Naive thymus-derived CD8-positive, alpha-beta T cell (primary cell): Measurements from ENCODE around the gene RPS10. TPM values are rescaled to one million over a fixed set of nuclear protein-coding genes. Genes with fewer than 3 reads are reported as not detected.
"Not testable (repeated sequence)": the region's sequence is repeated elsewhere in the genome, so short reads cannot be mapped to it uniquely, and the experiment has no call there.

ENCODE experiments used
- ATAC-seq, 2 donors: fragments of 150-1000 bp; cut with Tn5 transposase in 1 of 2; sonication (Bioruptor Pico), chemical (Tn5 transposase) in 1 of 2; 1 replicate in 1 of 2; 2 replicates in 1 of 2; pipeline ENCODE4 v1.10.0; 2021; ENCODE audit warnings: mild to moderate bottlenecking in 2 of 2, moderate library complexity in 2 of 2
- POLR2A ChIA-PET: fragments of 350-600 bp; sonication (Branson Sonifier 250); formaldehyde crosslinking; loops from one replicate; lab custom pipeline; 2021; ENCODE audit warnings: antibody characterized with exemption; lab: Charles Lee
- DNase-seq, 10 donors: peaks; one replicate each; pipeline versions ENCODE4 v3.0.0 to v3.0.0-alpha.2; 2020 to 2022
- H3K27ac Mint-ChIP-seq, 10 donors: one replicate each; pipeline ENCODE4 v1.8.0; 2020 to 2022; ENCODE audit warnings: mild to moderate bottlenecking in 10 of 10, mixed read lengths in 10 of 10, moderate library complexity in 4 of 10, inconsistent platforms in 1 of 10
- H3K27me3 Mint-ChIP-seq, 5 donors: one replicate each; pipeline ENCODE4 v1.8.0; 2021 to 2022; ENCODE audit warnings: mixed read lengths in 5 of 5
- H3K36me3 Mint-ChIP-seq, 3 donors: one replicate each; pipeline ENCODE4 v1.8.0; 2020 to 2022; ENCODE audit warnings: mixed read lengths in 3 of 3, mild to moderate bottlenecking in 2 of 3, inconsistent platforms in 1 of 3
- H3K4me1 Mint-ChIP-seq, 4 donors: one replicate each; pipeline ENCODE4 v1.8.0; 2021 to 2022; ENCODE audit warnings: mixed read lengths in 4 of 4
- H3K4me3 Mint-ChIP-seq, 10 donors: one replicate each; pipeline ENCODE4 v1.8.0; 2020 to 2022; ENCODE audit warnings: mild to moderate bottlenecking in 10 of 10, mixed read lengths in 10 of 10, moderate library complexity in 6 of 10, inconsistent platforms in 1 of 10
- H3K9me3 Mint-ChIP-seq, 9 donors: one replicate each; pipeline ENCODE4 v1.8.0; 2020 to 2022; ENCODE audit warnings: mixed read lengths in 9 of 9, mild to moderate bottlenecking in 3 of 9, inconsistent platforms in 1 of 9, moderate library complexity in 1 of 9
- polyA plus RNA-seq, 3 donors: library from polyadenylated mRNA; unstranded; fragments of 300-500 nt; fragmentation: Illumina TruSeq; gene quantifications; one replicate each; pipeline ENCODE4 v1.2.3, GENCODE V29; 2021
- total RNA-seq, 8 experiments: library from RNA in 2 of 8; stranded (reverse) in 2 of 8; gene quantifications; one replicate each; pipeline ENCODE4 v1.2.3 and lab custom pipeline; 2021 to 2026

RPS10 gene
- total and polyA plus RNA-seq, 5 experiments from 2014 or later: 2,314 to 2,962 (median 2,574) TPM

DNA sequence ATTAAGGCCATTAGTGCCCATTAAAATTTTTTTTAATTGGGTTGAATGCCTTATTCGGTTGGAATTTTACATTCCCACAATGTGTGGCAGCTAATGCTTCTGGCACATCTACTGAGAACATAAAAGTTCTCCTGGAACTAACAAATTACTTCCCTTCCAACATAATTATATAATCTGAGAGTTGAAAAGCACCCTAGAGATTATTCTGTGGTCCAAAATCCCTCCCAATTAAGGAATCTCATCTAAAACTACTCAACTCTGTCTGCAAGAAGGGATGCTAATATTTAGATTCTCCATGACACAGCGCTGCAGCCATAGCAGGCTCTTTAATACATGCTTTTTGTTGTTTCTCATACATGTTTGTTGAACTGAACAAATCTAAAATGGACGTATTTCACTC lies 37.4 kb downstream of the RPS10 start:
- DNase-seq (no peak), ATAC-seq (no peak)
- peaks cover 13 to 48% (median 44%) of the 10 kb centered on the region in 4 donors for H3K4me1 Mint-ChIP-seq
- no peak overlapping the region for H3K4me3 Mint-ChIP-seq
- no peak overlapping the region for H3K27ac Mint-ChIP-seq
- peaks cover 0 to 2% (median 0%) of the 10 kb centered on the region in 3 donors for H3K36me3 Mint-ChIP-seq
- H3K27me3 Mint-ChIP-seq: no peaks in the 10 kb centered on the region
- POLR2A ChIA-PET: no interaction called here
- no peaks in the 10 kb centered on the region for H3K9me3 Mint-ChIP-seq

DNA sequence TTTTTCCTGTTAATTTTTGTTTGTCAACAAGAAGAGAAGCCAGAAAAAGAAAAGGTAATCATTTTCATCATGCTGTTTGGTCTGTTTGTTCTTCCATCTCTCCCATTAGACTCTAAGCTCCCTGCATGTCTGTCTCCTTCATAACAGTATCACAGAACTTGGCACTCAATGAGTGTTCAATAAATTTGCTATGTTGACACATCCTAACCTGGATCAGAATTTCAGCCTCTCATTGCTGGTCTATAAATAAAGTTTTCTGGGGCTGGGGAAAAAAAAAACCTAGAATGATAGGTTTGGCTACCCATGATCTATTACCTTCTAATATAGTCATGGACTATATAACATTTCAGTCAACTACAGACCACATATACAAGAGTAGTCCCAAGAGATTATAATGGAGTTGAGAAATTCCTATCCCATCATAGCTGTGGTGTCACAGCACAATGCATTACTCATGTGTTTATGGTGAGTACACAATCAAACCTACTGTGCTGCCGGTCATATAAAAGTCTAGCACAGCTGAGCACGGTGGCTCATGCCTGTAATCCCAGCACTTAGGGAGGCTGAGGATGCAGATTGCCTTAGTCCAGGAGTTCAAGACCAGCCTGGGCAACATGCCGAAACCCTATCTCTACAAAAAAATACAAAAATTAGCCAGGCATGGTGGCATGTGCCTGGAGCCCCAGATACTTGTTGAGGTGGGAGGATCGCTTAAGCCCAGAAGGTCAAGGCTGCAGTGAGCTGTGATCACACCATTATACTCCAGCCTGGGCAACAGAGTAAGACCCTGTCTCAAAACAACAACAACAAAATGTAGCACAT lies 39.3 kb downstream of the RPS10 start:
- H3K9me3 Mint-ChIP-seq: no peaks in the 10 kb centered on the region
- ATAC-seq (no peak), DNase-seq (no peak)
- H3K4me3 Mint-ChIP-seq: no peak overlapping the region
- POLR2A ChIA-PET: no interaction called here
- peaks cover 11 to 49% (median 39%) of the 10 kb centered on the region in 4 donors for H3K4me1 Mint-ChIP-seq
- H3K36me3 Mint-ChIP-seq: peaks cover 0 to 2% (median 0%) of the 10 kb centered on the region in 3 donors
- peak overlapping the region in 2 of 10 donors; percentile 17 to 27 for H3K27ac Mint-ChIP-seq
- no peaks in the 10 kb centered on the region for H3K27me3 Mint-ChIP-seq

DNA sequence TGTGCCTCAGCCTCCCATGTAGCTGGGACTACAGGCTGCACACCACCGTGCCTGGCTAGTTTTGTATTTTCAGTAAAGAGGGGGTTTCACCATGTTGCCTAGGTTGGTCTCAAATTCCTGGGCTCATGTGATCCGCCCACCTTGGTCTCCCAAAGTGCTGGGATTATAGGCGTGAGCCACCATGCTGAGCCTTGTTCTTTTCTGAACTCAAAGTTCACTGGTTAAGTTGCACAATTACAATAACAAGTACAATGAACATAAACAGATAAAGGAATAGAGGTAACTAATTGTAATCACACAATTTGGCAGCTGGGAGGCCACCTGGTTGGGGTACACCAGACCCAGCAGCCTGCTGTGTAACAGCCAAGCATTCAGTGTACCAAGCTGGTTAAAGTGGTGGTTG lies 40.1 kb downstream of the RPS10 start:
- Mint-ChIP-seq H3K4me1 (peaks cover 13 to 53% (median 40%) of the 10 kb centered on the region in 4 donors), H3K4me3 (no peak overlapping the region), H3K27ac (peak overlapping the region in 1 of 10 donors; percentile 22), H3K36me3 (peaks cover 0 to 2% (median 0%) of the 10 kb centered on the region in 3 donors), H3K27me3 (no peaks in the 10 kb centered on the region), H3K9me3 (no peaks in the 10 kb centered on the region)
- ATAC-seq (no peak), DNase-seq (no peak)
- POLR2A ChIA-PET: no interaction called here

- DNase-seq (no peak), ATAC-seq (no peak)
- Mint-ChIP-seq H3K4me3 (peak overlapping the region in 1 of 10 donors; percentile 15), H3K27ac (peak overlapping the region in 3 of 10 donors; percentile 10 to 74 (median 37)), H3K27me3 (no peaks in the 10 kb centered on the region), H3K36me3 (peaks cover 0 to 2% (median 0%) of the 10 kb centered on the region in 3 donors), H3K4me1 (peaks cover 13 to 57% (median 44%) of the 10 kb centered on the region in 4 donors), H3K9me3 (no peaks in the 10 kb centered on the region)
- POLR2A ChIA-PET: no interaction called here
Observed at GRCh38 chr6:34384321-34385153, 41.3 kb downstream of the RPS10 start.

- Mint-ChIP-seq H3K36me3 (peaks cover 0 to 2% (median 0%) of the 10 kb centered on the region in 3 donors), H3K4me1 (peaks cover 9 to 52% (median 39%) of the 10 kb centered on the region in 4 donors), H3K27ac (peak overlapping the region in 3 of 10 donors; percentile 27 to 64 (median 37)), H3K9me3 (no peaks in the 10 kb centered on the region), H3K27me3 (no peaks in the 10 kb centered on the region), H3K4me3 (no peak overlapping the region)
- ATAC-seq (no peak), DNase-seq (no peak)
- POLR2A ChIA-PET: no interaction called here
Observed at GRCh38 chr6:34383656-34384320, 42.1 kb downstream of the RPS10 start.

- Mint-ChIP-seq H3K4me1 (peaks cover 11 to 55% (median 41%) of the 10 kb centered on the region in 4 donors), H3K27me3 (no peaks in the 10 kb centered on the region), H3K4me3 (no peak overlapping the region), H3K9me3 (no peaks in the 10 kb centered on the region), H3K27ac (peak overlapping the region in 1 of 10 donors; percentile 27), H3K36me3 (peaks cover 0 to 3% (median 2%) of the 10 kb centered on the region in 3 donors)
- no peak for ATAC-seq
- POLR2A ChIA-PET: no interaction called here
- DNase-seq: no peak
Observed at GRCh38 chr6:34383161-34383631, 42.7 kb downstream of the RPS10 start.

GRCh38 chr6:34381081-34381480 lies 44.8 kb downstream of the RPS10 start:
- DNase-seq (no peak), ATAC-seq (no peak)
- H3K9me3 Mint-ChIP-seq: no peaks in the 10 kb centered on the region
- POLR2A ChIA-PET: no interaction called here
- no peak overlapping the region for H3K4me3 Mint-ChIP-seq
- H3K27me3 Mint-ChIP-seq: no peaks in the 10 kb centered on the region
- H3K36me3 Mint-ChIP-seq: peaks cover 0 to 4% (median 2%) of the 10 kb centered on the region in 3 donors
- H3K27ac Mint-ChIP-seq: peak overlapping the region in 2 of 10 donors; percentile 9 to 43
- peaks cover 7 to 42% (median 30%) of the 10 kb centered on the region in 4 donors for H3K4me1 Mint-ChIP-seq

GRCh38 chr6:34378470-34378869 lies 47.4 kb downstream of the RPS10 start:
- peaks cover 6 to 30% (median 14%) of the 10 kb centered on the region in 4 donors for H3K4me1 Mint-ChIP-seq
- peaks cover 0 to 2% (median 2%) of the 10 kb centered on the region in 3 donors for H3K36me3 Mint-ChIP-seq
- no peaks in the 10 kb centered on the region for H3K9me3 Mint-ChIP-seq
- H3K27ac Mint-ChIP-seq: peak overlapping the region in 2 of 10 donors; percentile 17 to 44
- H3K4me3 Mint-ChIP-seq: no peak overlapping the region
- no peak for DNase-seq
- POLR2A ChIA-PET: no interaction called here
- no peaks in the 10 kb centered on the region for H3K27me3 Mint-ChIP-seq
- no peak for ATAC-seq

GRCh38 chr6:34377984-34378383 lies 47.9 kb downstream of the RPS10 start:
- Mint-ChIP-seq H3K4me1 (peaks cover 3 to 28% (median 11%) of the 10 kb centered on the region in 4 donors), H3K27me3 (no peaks in the 10 kb centered on the region), H3K27ac (no peak overlapping the region), H3K36me3 (peaks cover 0 to 2% (median 2%) of the 10 kb centered on the region in 3 donors), H3K9me3 (no peaks in the 10 kb centered on the region), H3K4me3 (no peak overlapping the region)
- no peak for DNase-seq
- POLR2A ChIA-PET: no interaction called here
- no peak for ATAC-seq

DNA sequence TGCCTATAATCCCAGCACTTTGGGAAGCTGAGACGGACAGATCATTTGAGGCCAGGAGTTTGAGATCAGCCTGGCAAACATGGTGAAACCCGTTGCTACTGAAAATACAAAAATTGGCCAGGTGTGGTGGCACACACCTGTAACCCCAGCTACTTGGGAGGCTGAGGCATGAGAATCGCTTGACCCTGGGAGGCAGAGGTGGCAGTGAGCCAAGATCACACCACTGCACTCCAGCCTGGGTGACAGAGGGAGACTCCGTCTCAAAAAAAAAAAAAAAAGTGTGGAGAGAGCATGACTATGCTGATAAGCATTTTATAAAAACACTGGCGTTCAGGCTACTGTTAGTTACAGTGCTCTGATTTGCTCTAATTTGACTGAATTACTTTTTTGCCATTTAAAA lies 48.3 kb downstream of the RPS10 start:
- not testable (repeated sequence) for H3K27me3 Mint-ChIP-seq, H3K4me3 Mint-ChIP-seq, ATAC-seq, H3K36me3 Mint-ChIP-seq, DNase-seq, H3K9me3 Mint-ChIP-seq, H3K27ac Mint-ChIP-seq
- peaks cover 3 to 27% (median 11%) of the 10 kb centered on the region in 4 donors for H3K4me1 Mint-ChIP-seq
- POLR2A ChIA-PET: interaction anchor here (0.6 kb wide), 1 partner anchor 128 kb away, joined by 5 read pairs; no protein-coding TSS in a partner anchor

- no peak overlapping the region for H3K4me3 Mint-ChIP-seq
- peaks cover 2 to 28% (median 15%) of the 10 kb centered on the region in 4 donors for H3K4me1 Mint-ChIP-seq
- no peak overlapping the region for H3K27ac Mint-ChIP-seq
- H3K27me3 Mint-ChIP-seq: no peaks in the 10 kb centered on the region
- POLR2A ChIA-PET: interaction anchor here (0.5 kb wide), 1 partner anchor 14 kb away, joined by 4 read pairs; no protein-coding TSS in a partner anchor
- DNase-seq: no peak
- ATAC-seq: no peak
- peaks cover 0 to 2% (median 2%) of the 10 kb centered on the region in 3 donors for H3K36me3 Mint-ChIP-seq
- no peaks in the 10 kb centered on the region for H3K9me3 Mint-ChIP-seq
Observed at GRCh38 chr6:34375833-34376232, 50.0 kb downstream of the RPS10 start.

GRCh38 chr6:34374508-34374907 lies 51.4 kb downstream of the RPS10 start:
- DNase-seq: no peak
- POLR2A ChIA-PET: no interaction called here
- peaks cover 0 to 5% (median 2%) of the 10 kb centered on the region in 3 donors for H3K36me3 Mint-ChIP-seq

More at GRCh38 chr6:34374508-34374907, 51.4 kb downstream of the RPS10 start:
- Mint-ChIP-seq H3K27me3 (no peaks in the 10 kb centered on the region), H3K9me3 (no peaks in the 10 kb centered on the region), H3K4me3 (no peak overlapping the region), H3K27ac (no peak overlapping the region), H3K4me1 (peaks cover 3 to 30% (median 22%) of the 10 kb centered on the region in 4 donors)
- ATAC-seq: no peak
